GM19035 (cell line): Measurements from ENCODE around the gene BMPER.

Experiments used
- ATAC-seq: cut with Tn5 transposase; IDR thresholded peaks from one replicate; pipeline ENCODE4 v1.9.1; 2021; ENCODE audit not compliant: unreplicated experiment

The BMPER gene

DNA sequence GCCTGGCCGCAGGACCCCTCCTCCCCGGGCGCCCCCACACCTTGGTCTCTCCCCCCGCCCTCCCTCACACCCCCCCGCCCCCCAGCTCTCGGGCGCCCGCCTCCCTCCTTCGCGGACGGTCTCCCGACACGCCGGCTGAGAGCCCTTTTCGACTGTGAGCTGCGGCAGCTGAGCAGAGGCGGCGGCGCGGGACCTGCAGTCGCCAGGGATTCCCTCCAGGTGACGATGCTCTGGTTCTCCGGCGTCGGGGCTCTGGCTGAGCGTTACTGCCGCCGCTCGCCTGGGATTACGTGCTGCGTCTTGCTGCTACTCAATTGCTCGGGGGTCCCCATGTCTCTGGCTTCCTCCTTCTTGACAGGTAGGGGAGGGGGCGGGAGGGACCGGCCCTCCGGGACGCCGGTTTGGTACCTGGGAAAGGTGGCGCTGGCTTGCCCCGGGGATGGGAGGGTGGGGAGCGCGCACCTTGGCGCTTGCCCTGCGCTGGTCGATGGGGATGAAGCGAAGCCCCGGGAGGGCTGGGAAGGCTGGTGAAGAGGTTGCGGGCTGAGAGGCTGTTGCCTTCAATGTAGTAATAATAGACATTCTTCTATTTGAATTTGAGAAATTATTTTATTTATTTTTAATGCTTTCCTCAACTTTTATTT lies at the start of gene BMPER:
BMPER (plus strand) TSS at position 151 of the 644 bp plus-strand sequence; CDS start at position 226, 75 bp downstream.
- ATAC-seq: no peak

- no peak for ATAC-seq
Measured at GRCh38 chr7:33861947-33862346, 43.4 kb upstream of the BMPER start.

DNA sequence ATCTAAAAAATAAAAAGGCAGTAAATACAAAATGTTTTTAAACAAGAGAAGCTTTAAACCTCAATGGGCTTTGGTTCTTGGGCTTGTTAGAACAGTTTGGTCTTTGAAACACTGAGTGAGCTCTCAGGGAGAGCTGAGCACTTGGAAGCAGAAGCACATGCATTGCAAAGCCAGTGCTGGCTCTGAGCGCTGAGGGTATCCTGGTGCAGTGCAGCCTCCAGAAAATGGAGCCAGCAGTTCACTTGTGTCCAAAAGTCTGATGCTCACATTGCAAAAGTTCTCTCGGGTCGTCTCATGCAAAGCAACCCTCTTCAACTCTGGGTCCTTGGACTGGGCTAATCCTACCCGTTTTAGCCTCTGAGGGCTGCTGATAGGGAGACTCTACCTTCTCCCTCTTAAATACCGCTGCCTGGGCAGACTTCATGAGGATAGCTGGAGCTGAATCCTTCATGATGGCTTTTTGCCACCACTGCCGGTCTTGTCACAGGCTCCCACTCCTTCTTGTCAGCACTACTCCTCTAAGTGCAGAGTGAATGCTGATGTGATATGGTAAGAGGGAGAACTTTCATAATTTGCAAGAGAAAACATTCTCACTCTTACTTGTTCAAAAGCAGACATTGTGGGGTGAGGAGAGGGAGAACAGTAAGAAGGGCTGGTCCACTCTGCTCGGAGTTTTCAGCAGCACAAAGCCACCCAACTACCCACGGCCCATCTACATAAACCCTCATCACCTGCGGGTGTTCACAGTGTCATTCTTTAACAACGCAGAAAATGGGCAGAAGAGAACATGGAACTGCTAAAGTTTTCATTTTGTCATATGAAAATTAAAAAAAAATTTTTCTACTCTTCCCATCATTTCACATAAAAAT lies 42.2 kb upstream of the BMPER start:
- ATAC-seq: no peak

- ATAC-seq: no peak
Measured at GRCh38 chr7:33868166-33868565, 37.2 kb upstream of the BMPER start.

DNA sequence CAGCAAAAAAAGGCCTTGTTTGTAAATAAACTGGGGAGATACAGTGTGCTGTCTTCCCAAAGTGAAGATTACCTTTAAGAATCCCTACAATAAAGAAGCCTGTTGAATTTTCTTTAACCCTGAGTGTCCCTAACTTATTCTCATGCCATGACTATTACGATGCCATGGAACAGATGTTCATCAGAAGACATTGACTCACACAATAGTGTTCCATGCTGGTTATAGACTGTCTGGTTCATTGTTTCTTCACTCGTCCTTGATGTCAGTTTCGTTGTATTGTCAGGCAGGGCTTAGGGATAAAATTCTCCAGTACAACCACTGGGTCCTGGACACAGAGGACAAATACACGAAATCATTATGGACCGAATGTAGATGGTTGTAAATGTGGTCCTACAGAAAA lies 36.2 kb upstream of the BMPER start:
- ATAC-seq: no peak

- no peak for ATAC-seq
Measured at GRCh38 chr7:33870120-33870519, 35.2 kb upstream of the BMPER start.

DNA sequence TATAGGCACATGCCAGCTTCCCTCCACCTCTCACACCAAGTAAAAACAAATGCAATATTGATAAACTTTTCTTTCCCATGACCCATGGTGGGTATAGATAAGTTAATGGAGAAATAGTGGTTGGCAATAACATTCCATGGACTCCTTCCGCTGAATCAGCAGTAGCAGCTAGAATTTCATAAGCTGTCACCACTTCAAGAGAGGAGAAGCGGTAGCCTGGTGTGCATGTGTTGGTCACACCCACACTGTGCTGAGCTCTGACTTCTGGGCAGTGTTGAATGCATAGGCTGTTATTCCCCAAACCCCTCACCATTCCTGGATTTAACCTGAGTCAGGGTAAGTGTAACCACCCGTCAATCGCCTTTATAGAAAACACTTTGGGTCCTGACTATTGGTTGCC lies 32.5 kb upstream of the BMPER start:
- ATAC-seq: no peak

DNA sequence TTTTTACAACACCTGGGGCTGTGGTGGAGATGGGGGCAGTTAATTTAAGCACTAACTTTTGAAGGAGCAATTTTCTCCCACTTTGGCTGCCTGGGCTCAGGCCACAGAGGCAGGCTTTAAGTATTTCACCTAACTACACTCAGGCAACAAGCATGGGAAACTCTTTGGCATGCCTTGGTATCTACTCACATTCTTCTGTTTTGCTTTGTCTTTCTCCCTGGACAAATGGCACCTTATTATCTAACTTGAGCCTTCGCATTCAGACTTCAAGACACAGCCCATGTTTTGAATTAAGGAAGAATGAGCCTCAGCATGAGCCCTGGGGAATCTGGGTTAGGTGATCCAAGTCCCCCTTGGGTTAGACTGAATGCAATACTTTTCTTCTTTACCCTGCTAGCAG lies 31.8 kb upstream of the BMPER start:
- no peak for ATAC-seq

DNA sequence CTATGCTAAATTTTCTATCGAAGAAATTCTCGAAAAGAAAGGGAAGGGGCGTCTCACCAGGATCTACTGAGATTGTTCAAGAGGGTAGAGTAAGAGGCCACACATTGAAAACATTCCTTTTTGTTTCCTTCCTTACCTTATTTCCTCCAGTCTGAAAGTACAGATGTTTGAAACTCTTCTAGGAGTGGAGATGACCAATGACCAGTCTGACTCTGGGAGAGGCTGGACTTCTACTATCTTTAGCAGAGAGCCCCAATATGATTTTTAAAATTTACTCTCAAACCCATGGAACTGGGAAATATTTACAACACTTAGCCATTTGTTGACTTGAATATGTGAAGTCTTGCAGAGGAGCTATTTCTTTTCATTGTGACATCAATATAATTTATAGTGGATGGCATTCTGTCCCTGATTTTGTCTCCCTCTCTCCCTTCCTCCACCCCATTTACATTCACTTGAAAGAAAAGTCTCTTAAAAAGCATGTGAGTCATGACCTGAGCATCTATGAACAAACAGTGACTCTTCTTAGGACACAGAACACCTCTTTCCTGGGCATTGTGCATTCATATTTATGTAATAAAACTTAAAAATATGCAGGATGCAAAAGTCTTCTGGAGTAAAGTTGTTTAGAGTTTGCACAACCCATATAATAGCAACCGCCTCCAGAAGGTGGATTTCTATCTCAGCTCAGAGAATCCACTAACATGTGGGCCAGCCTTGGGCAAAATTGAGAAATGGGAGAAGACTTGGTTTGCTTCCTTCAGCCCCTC lies 31.2 kb upstream of the BMPER start:
- no peak for ATAC-seq

GRCh38 chr7:33874943-33875342 lies 30.4 kb upstream of the BMPER start:
- ATAC-seq: no peak

DNA sequence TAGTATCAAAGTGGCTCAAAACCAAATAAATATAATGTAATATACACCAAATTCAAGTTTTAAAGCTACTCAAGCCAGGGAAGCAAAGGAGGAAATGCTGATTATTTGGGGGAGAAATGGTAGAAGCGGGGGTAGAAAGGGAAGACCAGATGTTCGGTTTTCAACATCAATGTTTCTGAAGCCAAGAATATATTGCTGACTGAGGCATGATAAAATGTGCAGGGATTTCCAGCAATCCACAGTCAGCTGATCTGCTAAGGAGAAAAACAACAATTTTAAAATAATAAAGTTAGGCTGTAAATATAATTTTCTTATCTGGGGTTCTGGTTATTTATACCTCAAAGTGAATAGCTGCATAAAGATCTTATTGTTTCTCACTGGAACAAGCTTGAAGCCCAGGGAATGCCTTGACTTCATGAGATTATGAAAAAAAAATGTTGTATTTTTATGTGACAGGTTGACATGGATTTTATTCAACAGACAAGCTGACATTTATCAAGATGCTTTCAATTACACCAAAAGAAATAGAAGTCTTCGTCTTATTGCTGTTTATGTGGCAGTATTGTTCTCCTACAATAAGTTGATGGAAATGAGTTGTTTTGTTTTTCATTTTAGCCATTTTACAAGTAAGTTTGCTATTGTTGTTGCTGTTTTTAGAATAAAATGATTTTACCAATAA lies 28.6 kb upstream of the BMPER start:
- no peak for ATAC-seq

DNA sequence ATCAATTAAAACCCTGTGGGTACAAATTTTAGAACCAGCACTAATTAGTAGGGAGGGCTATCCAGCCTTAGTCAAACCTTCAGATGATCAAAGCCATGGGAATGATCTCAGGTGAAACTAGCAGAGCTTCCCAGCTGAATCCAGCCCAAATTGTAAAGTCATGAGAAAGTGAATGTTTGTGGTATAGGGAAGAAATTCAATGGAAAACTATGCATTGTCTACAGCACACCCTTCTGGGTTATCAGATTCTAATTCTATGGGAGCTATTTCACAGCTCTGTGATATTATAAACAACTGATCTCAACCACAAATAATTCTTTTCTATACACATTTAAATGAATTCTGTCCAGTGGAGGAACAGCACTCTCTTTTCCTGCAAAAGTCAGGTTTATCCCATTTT lies 24.6 kb upstream of the BMPER start:
- no peak for ATAC-seq

DNA sequence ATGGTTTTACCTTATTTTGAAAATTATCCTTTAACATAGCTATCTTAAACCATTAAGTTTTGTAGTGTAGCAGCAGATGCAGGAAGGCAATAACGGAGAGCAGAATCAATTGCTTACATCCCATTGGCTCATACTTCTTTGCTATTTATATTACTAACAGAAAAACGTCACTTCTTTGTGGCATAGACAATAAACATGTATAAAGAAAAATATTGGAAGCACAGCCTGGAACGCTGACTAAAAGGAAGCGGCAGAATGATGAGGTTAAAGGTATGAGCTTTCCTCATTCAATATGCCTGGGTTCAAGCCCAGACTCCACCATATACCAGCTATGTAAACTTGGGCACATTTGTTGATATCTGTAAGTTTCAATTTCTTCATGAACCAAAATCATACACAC lies 24.0 kb upstream of the BMPER start:
- ATAC-seq: no peak

- ATAC-seq: no peak
Measured at GRCh38 chr7:33882040-33882837, 23.1 kb upstream of the BMPER start.

GRCh38 chr7:33882950-33883670 lies 22.2 kb upstream of the BMPER start:
- ATAC-seq: no peak

DNA sequence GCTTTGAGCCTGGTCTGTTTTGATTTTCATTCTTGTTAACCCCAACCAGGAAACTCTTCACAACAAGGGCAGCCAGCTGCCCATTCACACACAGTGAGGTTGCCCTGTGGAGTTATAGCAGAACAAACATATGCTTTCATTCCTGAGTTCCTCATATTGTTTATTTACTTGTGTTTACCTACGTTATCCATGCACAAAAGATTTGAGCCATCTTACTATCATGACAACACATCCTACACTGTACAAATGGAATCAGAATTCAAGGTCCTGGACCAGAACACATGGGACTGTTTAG lies 21.7 kb upstream of the BMPER start:
- no peak for ATAC-seq

- no peak for ATAC-seq
Measured at GRCh38 chr7:33885290-33886148, 19.8 kb upstream of the BMPER start.

DNA sequence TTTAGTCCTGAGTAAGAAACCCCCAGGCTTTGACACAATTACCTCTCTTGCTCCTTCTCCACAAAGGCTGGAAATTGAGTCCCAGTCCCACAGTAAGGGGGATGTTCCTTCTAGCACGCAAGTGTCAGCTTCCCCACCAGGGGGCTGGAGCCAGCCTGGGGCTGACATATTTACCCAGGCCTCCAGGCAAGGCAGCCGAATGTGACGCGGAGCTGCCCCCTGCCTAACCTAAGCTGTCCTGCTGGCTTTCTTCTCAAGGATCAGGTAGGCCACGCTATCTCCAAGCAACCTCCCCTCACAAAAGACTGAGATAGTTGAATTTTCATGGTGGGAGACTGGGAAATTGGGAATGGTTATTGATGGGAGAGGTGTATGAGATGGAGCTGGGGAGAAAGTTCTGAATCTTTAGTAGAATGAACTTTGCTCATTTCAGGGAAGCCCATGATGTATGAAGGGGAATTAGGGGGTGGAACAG lies 19.2 kb upstream of the BMPER start:
- ATAC-seq: no peak
